ENCODE results near the gene KDM1B. TPM values are rescaled to one million over a fixed set of nuclear protein-coding genes. Genes with fewer than 3 reads are reported as not detected.

KDM1B gene
- total and polyA plus RNA-seq, 9 of the 15 experiments (the other 6 are each of a cell fraction or from before 2014, with no cell fraction given) = 1.4 to 58.9 (median 36.3) TPM

DNA sequence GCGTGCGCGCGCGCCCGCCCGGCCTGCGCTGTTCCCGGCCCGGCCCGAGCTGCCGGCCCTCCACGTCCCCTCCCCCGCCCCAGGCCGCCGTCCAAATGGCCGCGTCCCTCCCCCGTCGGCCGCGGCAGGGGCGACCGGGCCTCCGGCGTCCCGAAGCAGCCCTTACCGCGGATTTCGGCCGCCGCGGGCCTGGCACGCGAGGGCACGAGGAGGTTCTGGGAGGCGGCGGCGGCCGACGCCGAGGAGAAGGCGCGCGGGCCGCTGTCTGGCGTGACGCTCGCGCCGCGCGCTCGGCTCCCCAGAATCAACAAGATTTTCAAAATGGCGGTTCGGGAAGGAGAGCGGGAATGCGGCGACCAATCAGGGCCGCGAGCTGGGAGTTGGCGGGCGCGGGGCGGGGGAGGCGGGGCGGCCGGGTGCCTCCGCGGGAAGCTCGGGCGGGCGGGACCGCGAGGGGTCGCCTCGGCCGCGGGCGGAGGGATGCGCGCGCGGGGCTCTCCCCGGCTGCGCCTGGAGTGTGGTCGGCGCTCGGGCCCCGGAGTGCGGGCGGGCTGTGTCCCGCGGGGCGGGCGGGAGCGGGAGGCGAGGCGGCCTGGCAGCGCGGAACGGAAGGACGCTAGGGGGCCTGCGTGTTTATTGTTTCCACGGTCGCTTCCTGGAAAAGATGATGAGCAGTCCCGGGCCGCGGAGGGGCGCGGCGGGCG is 109.1 kb downstream of the KDM1B start, which contains the start of gene DEK (continued):
- no peak for TF ChIP-seq PPARD (CRISPR knock-in tag; IDR thresholded peaks at IDR 0.05)
- TF ChIP-seq, protein P1, sequence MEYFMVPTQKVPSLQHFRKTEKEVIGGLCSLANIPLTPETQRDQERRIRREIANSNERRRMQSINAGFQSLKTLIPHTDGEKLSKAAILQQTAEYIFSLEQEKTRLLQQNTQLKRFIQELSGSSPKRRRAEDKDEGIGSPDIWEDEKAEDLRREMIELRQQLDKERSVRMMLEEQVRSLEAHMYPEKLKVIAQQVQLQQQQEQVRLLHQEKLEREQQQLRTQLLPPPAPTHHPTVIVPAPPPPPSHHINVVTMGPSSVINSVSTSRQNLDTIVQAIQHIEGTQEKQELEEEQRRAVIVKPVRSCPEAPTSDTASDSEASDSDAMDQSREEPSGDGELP (CRISPR knock-in tag; IDR thresholded peaks at IDR 0.05; ENCODE audit: borderline replicate concordance) = peak; percentile 60; the same call in 1 of the 2 replicates
- no peak for TF ChIP-seq EP400 (IDR thresholded peaks at IDR 0.05)
- no peak for TF ChIP-seq ZBED1 (IDR thresholded peaks at IDR 0.05)
- TF ChIP-seq BMI1 (IDR thresholded peaks at IDR 0.05; ENCODE audit: low read length) = no peak
- TF ChIP-seq CREB1 (IDR thresholded peaks at IDR 0.05) = peak; percentile 11; the same call in 1 of the 2 replicates
- no peak for TF ChIP-seq CREB1 (CRISPR knock-in tag; IDR thresholded peaks at IDR 0.05)
- TF ChIP-seq, protein P2, sequence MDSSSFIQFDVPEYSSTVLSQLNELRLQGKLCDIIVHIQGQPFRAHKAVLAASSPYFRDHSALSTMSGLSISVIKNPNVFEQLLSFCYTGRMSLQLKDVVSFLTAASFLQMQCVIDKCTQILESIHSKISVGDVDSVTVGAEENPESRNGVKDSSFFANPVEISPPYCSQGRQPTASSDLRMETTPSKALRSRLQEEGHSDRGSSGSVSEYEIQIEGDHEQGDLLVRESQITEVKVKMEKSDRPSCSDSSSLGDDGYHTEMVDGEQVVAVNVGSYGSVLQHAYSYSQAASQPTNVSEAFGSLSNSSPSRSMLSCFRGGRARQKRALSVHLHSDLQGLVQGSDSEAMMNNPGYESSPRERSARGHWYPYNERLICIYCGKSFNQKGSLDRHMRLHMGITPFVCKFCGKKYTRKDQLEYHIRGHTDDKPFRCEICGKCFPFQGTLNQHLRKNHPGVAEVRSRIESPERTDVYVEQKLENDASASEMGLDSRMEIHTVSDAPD (CRISPR knock-in tag; IDR thresholded peaks at IDR 0.05) = no peak
- no peak for TF ChIP-seq SIX5 (IDR thresholded peaks at IDR 0.05; ENCODE audit: borderline replicate concordance in 1 of 2, insufficient read depth in 1 of 2, low read depth in 1 of 2, low read length in 2 of 2)
- TF ChIP-seq, protein P3, sequence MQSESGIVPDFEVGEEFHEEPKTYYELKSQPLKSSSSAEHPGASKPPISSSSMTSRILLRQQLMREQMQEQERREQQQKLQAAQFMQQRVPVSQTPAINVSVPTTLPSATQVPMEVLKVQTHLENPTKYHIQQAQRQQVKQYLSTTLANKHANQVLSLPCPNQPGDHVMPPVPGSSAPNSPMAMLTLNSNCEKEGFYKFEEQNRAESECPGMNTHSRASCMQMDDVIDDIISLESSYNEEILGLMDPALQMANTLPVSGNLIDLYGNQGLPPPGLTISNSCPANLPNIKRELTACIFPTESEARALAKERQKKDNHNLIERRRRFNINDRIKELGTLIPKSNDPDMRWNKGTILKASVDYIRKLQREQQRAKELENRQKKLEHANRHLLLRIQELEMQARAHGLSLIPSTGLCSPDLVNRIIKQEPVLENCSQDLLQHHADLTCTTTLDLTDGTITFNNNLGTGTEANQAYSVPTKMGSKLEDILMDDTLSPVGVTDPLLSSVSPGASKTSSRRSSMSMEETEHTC (IDR thresholded peaks at IDR 0.05) = no peak
- TF ChIP-seq, protein P4, sequence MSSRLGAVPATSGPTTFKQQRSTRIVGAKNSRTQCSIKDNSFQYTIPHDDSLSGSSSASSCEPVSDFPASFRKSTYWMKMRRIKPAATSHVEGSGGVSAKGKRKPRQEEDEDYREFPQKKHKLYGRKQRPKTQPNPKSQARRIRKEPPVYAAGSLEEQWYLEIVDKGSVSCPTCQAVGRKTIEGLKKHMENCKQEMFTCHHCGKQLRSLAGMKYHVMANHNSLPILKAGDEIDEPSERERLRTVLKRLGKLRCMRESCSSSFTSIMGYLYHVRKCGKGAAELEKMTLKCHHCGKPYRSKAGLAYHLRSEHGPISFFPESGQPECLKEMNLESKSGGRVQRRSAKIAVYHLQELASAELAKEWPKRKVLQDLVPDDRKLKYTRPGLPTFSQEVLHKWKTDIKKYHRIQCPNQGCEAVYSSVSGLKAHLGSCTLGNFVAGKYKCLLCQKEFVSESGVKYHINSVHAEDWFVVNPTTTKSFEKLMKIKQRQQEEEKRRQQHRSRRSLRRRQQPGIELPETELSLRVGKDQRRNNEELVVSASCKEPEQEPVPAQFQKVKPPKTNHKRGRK (tag; IDR thresholded peaks at IDR 0.05) = no peak
- TF ChIP-seq SMARCA5 (IDR thresholded peaks at IDR 0.05) = no peak
- TF ChIP-seq SRF (CRISPR knock-in tag; IDR thresholded peaks at IDR 0.05) = 0 out of 4 replicates have a peak, but pooled peaks of 1 of the 2 experiments have one; percentile 21
- TF ChIP-seq ZNF347 (CRISPR knock-in tag; IDR thresholded peaks at IDR 0.05; ENCODE audit: low read depth) = no peak
- TF ChIP-seq YBX1 (IDR thresholded peaks at IDR 0.05) = no peak
- TF ChIP-seq, protein P5, sequence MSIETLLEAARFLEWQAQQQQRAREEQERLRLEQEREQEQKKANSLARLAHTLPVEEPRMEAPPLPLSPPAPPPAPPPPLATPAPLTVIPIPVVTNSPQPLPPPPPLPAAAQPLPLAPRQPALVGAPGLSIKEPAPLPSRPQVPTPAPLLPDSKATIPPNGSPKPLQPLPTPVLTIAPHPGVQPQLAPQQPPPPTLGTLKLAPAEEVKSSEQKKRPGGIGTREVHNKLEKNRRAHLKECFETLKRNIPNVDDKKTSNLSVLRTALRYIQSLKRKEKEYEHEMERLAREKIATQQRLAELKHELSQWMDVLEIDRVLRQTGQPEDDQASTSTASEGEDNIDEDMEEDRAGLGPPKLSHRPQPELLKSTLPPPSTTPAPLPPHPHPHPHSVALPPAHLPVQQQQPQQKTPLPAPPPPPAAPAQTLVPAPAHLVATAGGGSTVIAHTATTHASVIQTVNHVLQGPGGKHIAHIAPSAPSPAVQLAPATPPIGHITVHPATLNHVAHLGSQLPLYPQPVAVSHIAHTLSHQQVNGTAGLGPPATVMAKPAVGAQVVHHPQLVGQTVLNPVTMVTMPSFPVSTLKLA (conservative IDR thresholded peaks at IDR 0.05) = peak in 1 of 2 experiments; percentile 61; a peak in 2 of 4 replicates
- no peak for TF ChIP-seq KDM4B (IDR thresholded peaks at IDR 0.05; ENCODE audit: borderline replicate concordance in 2 of 2, low read depth in 1 of 2)
- no peak for TF ChIP-seq KHSRP (IDR thresholded peaks at IDR 0.05)
- TF ChIP-seq COPS2 (conservative IDR thresholded peaks at IDR 0.05) = no peak
- TF ChIP-seq, protein P6, sequence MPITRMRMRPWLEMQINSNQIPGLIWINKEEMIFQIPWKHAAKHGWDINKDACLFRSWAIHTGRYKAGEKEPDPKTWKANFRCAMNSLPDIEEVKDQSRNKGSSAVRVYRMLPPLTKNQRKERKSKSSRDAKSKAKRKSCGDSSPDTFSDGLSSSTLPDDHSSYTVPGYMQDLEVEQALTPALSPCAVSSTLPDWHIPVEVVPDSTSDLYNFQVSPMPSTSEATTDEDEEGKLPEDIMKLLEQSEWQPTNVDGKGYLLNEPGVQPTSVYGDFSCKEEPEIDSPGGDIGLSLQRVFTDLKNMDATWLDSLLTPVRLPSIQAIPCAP (CRISPR knock-in tag; IDR thresholded peaks at IDR 0.05; ENCODE audit: borderline replicate concordance) = no peak
- no peak for TF ChIP-seq PHB (CRISPR knock-in tag; IDR thresholded peaks at IDR 0.05)

All from K562 (cell line).